K562 (cell line): ENCODE measurements around the gene PRDM11. TPM values are rescaled to one million over a fixed set of nuclear protein-coding genes. Genes with fewer than 3 reads are reported as not detected.

Experiments
- ATF7 ChIP-seq: fragments of 450-650 bp; IDR thresholded peaks from 2 replicates; pipeline ENCODE4 v1.7.1; 2014; ENCODE audit warnings: mild to moderate bottlenecking, moderate library complexity
- BACH1 ChIP-seq: fragments of 200-800 bp; sonication (Bioruptor generic); IDR thresholded peaks from 2 replicates; pipeline ENCODE4 v1.6.1; 2016; ENCODE audit warnings: missing genetic modification characterization, missing compliant biosample characterization
- DACH1 ChIP-seq: fragments of 450-650 bp; IDR thresholded peaks from 2 replicates; pipeline ENCODE4 v1.6.1; 2018; ENCODE audit not compliant: partially characterized antibody
- DIDO1 ChIP-seq: fragments of 450-650 bp; IDR thresholded peaks from 2 replicates; pipeline ENCODE4 v1.6.1; 2016; ENCODE audit warnings: low read depth, missing biosample characterization, missing genetic modification characterization
- FUS ChIP-seq: fragments of 200-400 bp; formaldehyde crosslinking; optimal IDR thresholded peaks from 2 replicates; pipeline ENCODE3; 2017; ENCODE audit warnings: low read depth, low read length
- HCFC1 ChIP-seq: IDR thresholded peaks from 2 replicates; pipeline ENCODE4 v1.6.1; 2012; ENCODE audit warnings: low read depth, low read length, improper control_type of control experiment
- NBN ChIP-seq: fragments of 450-650 bp; IDR thresholded peaks from 2 replicates; pipeline ENCODE4 v1.6.1; 2016; ENCODE audit warnings: low read depth, mild to moderate bottlenecking
- RFX7 ChIP-seq: fragments of 250-450 bp; sonication (Bioruptor Pico); IDR thresholded peaks from 2 replicates; pipeline ENCODE4 v1.5.1; 2021; ENCODE audit warnings: mild to moderate bottlenecking
- SMARCE1 ChIP-seq: fragments of 450-650 bp; IDR thresholded peaks from 2 replicates; pipeline ENCODE4 v1.7.1; 2016; ENCODE audit warnings: mild to moderate bottlenecking
- SUPT5H ChIP-seq: fragments of 450-650 bp; IDR thresholded peaks from 2 replicates; pipeline ENCODE4 v1.6.1; 2016
- TEAD1 ChIP-seq, 2 experiments: fragments of 450-650 bp in 1 of 2; sonication (generic) in 1 of 2; formaldehyde crosslinking; IDR thresholded peaks; 2 replicates each; pipeline versions ENCODE4 v1.4.0 to v1.8.0; 2020 to 2022; ENCODE audit warnings: mild to moderate bottlenecking in 2 of 2, missing genetic modification reagents in 1 of 2
- ZBTB1 ChIP-seq: sonication (generic); formaldehyde crosslinking; IDR thresholded peaks from 2 replicates; pipeline ENCODE4 v1.8.1; 2023; ENCODE audit warnings: missing genetic modification reagents, low read depth, mild to moderate bottlenecking, borderline replicate concordance
- ZKSCAN8 ChIP-seq: fragments of 200-800 bp; sonication (Bioruptor generic); IDR thresholded peaks from 2 replicates; pipeline ENCODE4 v1.6.1; 2016; ENCODE audit warnings: missing genetic modification characterization, missing compliant biosample characterization
- polyA plus RNA-seq, 8 experiments: library from polyadenylated mRNA; depleted of rRNA in 4 of 8; stranded (reverse) in 5 of 8; unstranded in 3 of 8; fragments of >200 nt; fragmentation: Nextera tagmentation in 2 of 8; fragmentation: Illumina TruSeq in 1 of 8; extraction: Ambion mirVana in 2 of 8; extraction: Trizol in 1 of 8; gene quantifications; 2 replicates each; pipeline versions ENCODE4 v1.2.1 to v1.2.3, GENCODE V29; 2011 to 2014; ENCODE audit warnings: inconsistent platforms in 1 of 8, missing spikeins in 1 of 8
- total RNA-seq, 7 experiments: library from RNA; depleted of rRNA in 6 of 7; stranded (reverse); fragments of >200 nt in 6 of 7; fragmentation: Illumina TruSeq in 2 of 7; extraction: Trizol in 2 of 7; gene quantifications; 2 replicates each; pipeline versions ENCODE4 v1.2.1 to v1.2.3, GENCODE V29; 2011 to 2021; ENCODE audit warnings: low replicate concordance in 1 of 7
- TF ChIP-seq, protein P1 (sequence below): sonication (generic); formaldehyde crosslinking; IDR thresholded peaks from 2 replicates; pipeline ENCODE4 v1.8.1; 2023; ENCODE audit warnings: mild to moderate bottlenecking, missing genetic modification reagents
- TF ChIP-seq, protein P2 (sequence below): sonication (generic); formaldehyde crosslinking; IDR thresholded peaks from 2 replicates; pipeline ENCODE4 v1.9.0; 2022; ENCODE audit warnings: mild to moderate bottlenecking, missing genetic modification reagents

The PRDM11 gene
- total and polyA plus RNA-seq, 9 of the 15 experiments (the other 6 are each of a cell fraction or from before 2014, with no cell fraction given) = 0.01 to 1.1 (median 0.29) TPM

DNA sequence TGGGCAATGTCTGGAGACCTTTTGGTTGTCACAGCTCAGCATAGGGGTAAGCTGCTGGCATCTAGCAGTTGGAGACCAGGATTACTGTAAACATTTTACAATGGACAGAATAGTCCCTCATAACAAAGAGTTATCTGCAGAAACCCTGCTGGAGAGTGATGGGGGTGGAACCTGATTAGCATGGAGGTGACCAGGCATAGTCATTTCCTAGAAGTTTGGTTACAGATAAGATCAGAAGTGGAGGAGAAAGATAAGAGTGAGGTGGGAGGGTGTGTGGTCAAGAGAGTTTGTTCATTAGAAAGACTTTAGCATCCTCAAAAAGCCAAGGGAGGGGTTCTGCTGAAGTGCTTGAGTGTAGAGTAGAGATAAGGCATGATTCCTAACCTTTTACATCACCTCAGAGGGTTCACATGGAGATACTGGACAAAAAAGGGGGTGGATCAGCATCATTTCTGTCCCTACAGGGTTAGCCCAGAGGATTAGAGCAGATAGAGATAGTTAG, 38.8 kb downstream of the PRDM11 start (continued):
- TF ChIP-seq BACH1 (tag) (no peak), TEAD1 (CRISPR knock-in tag; IDR thresholded peaks at IDR 0.05) (peak; percentile 46 to 79; a peak in 2 of 4 replicates), ATF7 (peak; percentile 92), SMARCE1 (peak; percentile 99), SUPT5H (no peak), NBN (peak; percentile 98), RFX7 (CRISPR knock-in tag) (no peak), DACH1 (no peak), ZKSCAN8 (CRISPR knock-in tag) (peak; percentile 87; the same call in 1 of the 2 replicates), HCFC1 (no peak), ZBTB1 (no peak), DIDO1 (peak; percentile 89), FUS (no peak)
- TF ChIP-seq, protein P1, sequence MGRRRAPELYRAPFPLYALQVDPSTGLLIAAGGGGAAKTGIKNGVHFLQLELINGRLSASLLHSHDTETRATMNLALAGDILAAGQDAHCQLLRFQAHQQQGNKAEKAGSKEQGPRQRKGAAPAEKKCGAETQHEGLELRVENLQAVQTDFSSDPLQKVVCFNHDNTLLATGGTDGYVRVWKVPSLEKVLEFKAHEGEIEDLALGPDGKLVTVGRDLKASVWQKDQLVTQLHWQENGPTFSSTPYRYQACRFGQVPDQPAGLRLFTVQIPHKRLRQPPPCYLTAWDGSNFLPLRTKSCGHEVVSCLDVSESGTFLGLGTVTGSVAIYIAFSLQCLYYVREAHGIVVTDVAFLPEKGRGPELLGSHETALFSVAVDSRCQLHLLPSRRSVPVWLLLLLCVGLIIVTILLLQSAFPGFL (CRISPR knock-in tag) = no peak
- TF ChIP-seq, protein P2, sequence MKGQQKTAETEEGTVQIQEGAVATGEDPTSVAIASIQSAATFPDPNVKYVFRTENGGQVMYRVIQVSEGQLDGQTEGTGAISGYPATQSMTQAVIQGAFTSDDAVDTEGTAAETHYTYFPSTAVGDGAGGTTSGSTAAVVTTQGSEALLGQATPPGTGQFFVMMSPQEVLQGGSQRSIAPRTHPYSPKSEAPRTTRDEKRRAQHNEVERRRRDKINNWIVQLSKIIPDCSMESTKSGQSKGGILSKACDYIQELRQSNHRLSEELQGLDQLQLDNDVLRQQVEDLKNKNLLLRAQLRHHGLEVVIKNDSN (CRISPR knock-in tag) = no peak
